Liver (tissue), 9 donors: ENCODE results near the gene MOB3B. TPM values are rescaled to one million over a fixed set of nuclear protein-coding genes. Genes with fewer than 3 reads are reported as not detected.

ENCODE experiments used
- DNase-seq: peaks from one replicate; pipeline ENCODE4 v3.0.0-alpha.2; 2017; ENCODE audit warnings: low spot score
- H3K27ac ChIP-seq, 2 donors: one replicate each; pipeline ENCODE4 v1.7.0; 2013; ENCODE audit warnings: inconsistent platforms in 2 of 2, low read length in 2 of 2, control low read depth in 1 of 2, low read depth in 1 of 2, mild to moderate bottlenecking in 1 of 2
- H3K27me3 ChIP-seq, 4 donors: one replicate each; pipeline versions ENCODE4 v1.6.1 to v1.7.0; 2013; ENCODE audit warnings: low read length in 3 of 4, inconsistent platforms in 1 of 4, mild to moderate bottlenecking in 1 of 4, moderate library complexity in 1 of 4; ENCODE audit not compliant: control insufficient read depth in 4 of 4, insufficient read depth in 4 of 4
- H3K36me3 ChIP-seq, 4 donors: one replicate each; pipeline versions ENCODE4 v1.6.1 to v1.7.0; 2013; ENCODE audit warnings: low read length in 3 of 4, mild to moderate bottlenecking in 3 of 4, low read depth in 1 of 4, moderate library complexity in 1 of 4; ENCODE audit not compliant: control insufficient read depth in 4 of 4, insufficient read depth in 3 of 4
- H3K4me1 ChIP-seq, 4 donors: one replicate each; pipeline versions ENCODE4 v1.6.1 to v1.7.0; 2013; ENCODE audit warnings: low read length in 3 of 4, mild to moderate bottlenecking in 3 of 4, moderate library complexity in 1 of 4; ENCODE audit not compliant: control insufficient read depth in 4 of 4, insufficient read depth in 4 of 4
- H3K4me3 ChIP-seq, 3 donors: one replicate each; pipeline versions ENCODE4 v1.6.1 to v1.7.0; 2013; ENCODE audit warnings: low read length in 3 of 3, control low read depth in 1 of 3, low read depth in 1 of 3, mild to moderate bottlenecking in 1 of 3
- H3K9ac ChIP-seq, 2 donors: one replicate each; pipeline ENCODE4 v1.7.0; 2013; ENCODE audit warnings: low read length in 2 of 2, mild to moderate bottlenecking in 2 of 2, moderate library complexity in 2 of 2, control low read depth in 1 of 2, low read depth in 1 of 2
- H3K9me3 ChIP-seq, 4 donors: one replicate each; pipeline versions ENCODE4 v1.6.1 to v1.7.0; 2013; ENCODE audit warnings: low read length in 3 of 4; ENCODE audit not compliant: control insufficient read depth in 4 of 4
- EGR1 ChIP-seq, 2 donors: IDR thresholded peaks; 2 replicates each; pipeline ENCODE4 v1.6.1; 2016 to 2018; ENCODE audit warnings: antibody characterized with exemption in 2 of 2, low read depth in 2 of 2
- FOXA1 ChIP-seq: IDR thresholded peaks from 2 replicates; pipeline ENCODE4 v1.6.1; 2016; ENCODE audit warnings: antibody characterized with exemption
- FOXA2 ChIP-seq: IDR thresholded peaks from 2 replicates; pipeline ENCODE4 v1.6.1; 2016; ENCODE audit warnings: antibody characterized with exemption
- GABPA ChIP-seq, 2 donors: IDR thresholded peaks in 1 of 2; conservative IDR thresholded peaks in 1 of 2; 2 replicates each; pipeline ENCODE4 v1.6.1; 2016; ENCODE audit warnings: antibody characterized with exemption in 2 of 2, mild to moderate bottlenecking in 1 of 2, moderate library complexity in 1 of 2
- HNF4A ChIP-seq, 2 donors: conservative IDR thresholded peaks; 2 replicates each; pipeline ENCODE4 v1.6.1; 2016; ENCODE audit warnings: antibody characterized with exemption in 2 of 2, mild to moderate bottlenecking in 2 of 2
- HNF4G ChIP-seq: IDR thresholded peaks from 2 replicates; pipeline ENCODE4 v1.6.1; 2016; ENCODE audit warnings: antibody characterized with exemption
- JUND ChIP-seq, 2 donors: IDR thresholded peaks; 2 replicates each; pipeline ENCODE4 v1.6.1; 2016; ENCODE audit warnings: antibody characterized with exemption in 2 of 2
- NR2F2 ChIP-seq: IDR thresholded peaks from 2 replicates; pipeline ENCODE4 v1.6.1; 2016; ENCODE audit warnings: antibody characterized with exemption
- RAD21 ChIP-seq, 2 donors: IDR thresholded peaks; 2 replicates each; pipeline ENCODE4 v1.6.1; 2016; ENCODE audit warnings: antibody characterized with exemption in 2 of 2, mild to moderate bottlenecking in 2 of 2
- REST ChIP-seq: IDR thresholded peaks from 2 replicates; pipeline ENCODE4 v1.6.1; 2016; ENCODE audit warnings: antibody characterized with exemption, mild to moderate bottlenecking
- RXRA ChIP-seq, 2 donors: IDR thresholded peaks; 2 replicates each; pipeline ENCODE4 v1.6.1; 2017 to 2018; ENCODE audit warnings: antibody characterized with exemption in 2 of 2, mild to moderate bottlenecking in 1 of 2
- SP1 ChIP-seq: IDR thresholded peaks from 2 replicates; pipeline ENCODE4 v1.6.1; 2018; ENCODE audit warnings: antibody characterized with exemption, mild to moderate bottlenecking
- TAF1 ChIP-seq: conservative IDR thresholded peaks from 2 replicates; pipeline ENCODE4 v1.6.1; 2016; ENCODE audit warnings: antibody characterized with exemption, mild to moderate bottlenecking
- YY1 ChIP-seq: IDR thresholded peaks from 2 replicates; pipeline ENCODE4 v1.6.1; 2016; ENCODE audit warnings: antibody characterized with exemption, mild to moderate bottlenecking
- WGBS: extraction: QIAGEN DNeasy Blood & Tissue Kit; methylation state at CpG from one replicate; pipeline ENCODE4 v1.1.7; 2013; 5-methylcytosine and 5-hydroxymethylcytosine counted together
- polyA plus RNA-seq, 2 donors: library from polyadenylated mRNA; stranded (reverse) in 1 of 2; unstranded in 1 of 2; fragments of 200-250 nt in 1 of 2; fragments of >200 nt in 1 of 2; fragmentation: Nextera tagmentation in 1 of 2; extraction: Ambion mirVana in 1 of 2; gene quantifications; one replicate each; pipeline versions ENCODE4 v1.2.1 to v1.2.3, GENCODE V29; 2013 to 2015
- total RNA-seq, 2 donors: library from RNA; depleted of rRNA; stranded (reverse); fragments of >200 nt; gene quantifications; one replicate each; pipeline ENCODE4 v1.2.3, GENCODE V29; 2014
- TF ChIP-seq, protein P1 (sequence below): IDR thresholded peaks from 2 replicates; pipeline ENCODE4 v1.6.1; 2016; ENCODE audit warnings: antibody characterized with exemption
- TF ChIP-seq, protein P2 (sequence below): IDR thresholded peaks from 2 replicates; pipeline ENCODE4 v1.6.1; 2016; ENCODE audit warnings: antibody characterized with exemption
- TF ChIP-seq, protein P3 (sequence below): IDR thresholded peaks from 2 replicates; pipeline ENCODE4 v1.6.1; 2016; ENCODE audit warnings: antibody characterized with exemption
- TF ChIP-seq, protein P4 (sequence below): fragments of 150-350 bp; IDR thresholded peaks from 2 replicates; pipeline ENCODE4 v1.5.1; 2017; ENCODE audit warnings: improper control_type of control experiment, low read depth, low read length; ENCODE audit not compliant: missing input control
- donor health status: healthy.
- donor health status: healthy.
- donor health status: healthy.
- donor health status: healthy.
- donor health status: healthy.

MOB3B gene
- total and polyA plus RNA-seq, 4 donors, result 0.36 to 1.1 (median 0.76) TPM

- Histone ChIP-seq H3K27ac (no peak overlapping the region), H3K27me3 (no peaks in the 10 kb centered on the region), H3K4me3 (no peak overlapping the region), H3K9ac (no peak overlapping the region), H3K36me3 (no peaks in the 10 kb centered on the region), H3K9me3 (no peaks in the 10 kb centered on the region), H3K4me1 (no peaks in the 10 kb centered on the region)
- no peak for DNase-seq
- WGBS, result 86% methylated on average over 2 of the region's 2 CpGs
- TF ChIP-seq TAF1, result no peak
- TF ChIP-seq RXRA (IDR thresholded peaks at IDR 0.05), result no peak
- TF ChIP-seq RAD21 (IDR thresholded peaks at IDR 0.05), result no peak
- TF ChIP-seq FOXA1, result no peak
- TF ChIP-seq GABPA (IDR thresholded peaks at IDR 0.05 in 1 of 2, conservative IDR thresholded peaks at IDR 0.05 in 1 of 2), result no peak
- TF ChIP-seq SP1, result no peak
- no peak for TF ChIP-seq HNF4G
- TF ChIP-seq YY1, result no peak
- TF ChIP-seq, protein P1, sequence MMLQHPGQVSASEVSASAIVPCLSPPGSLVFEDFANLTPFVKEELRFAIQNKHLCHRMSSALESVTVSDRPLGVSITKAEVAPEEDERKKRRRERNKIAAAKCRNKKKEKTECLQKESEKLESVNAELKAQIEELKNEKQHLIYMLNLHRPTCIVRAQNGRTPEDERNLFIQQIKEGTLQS, result no peak
- no peak for TF ChIP-seq JUND (IDR thresholded peaks at IDR 0.05)
- TF ChIP-seq, protein P2, sequence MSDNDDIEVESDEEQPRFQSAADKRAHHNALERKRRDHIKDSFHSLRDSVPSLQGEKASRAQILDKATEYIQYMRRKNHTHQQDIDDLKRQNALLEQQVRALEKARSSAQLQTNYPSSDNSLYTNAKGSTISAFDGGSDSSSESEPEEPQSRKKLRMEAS, result no peak
- TF ChIP-seq, protein P3, sequence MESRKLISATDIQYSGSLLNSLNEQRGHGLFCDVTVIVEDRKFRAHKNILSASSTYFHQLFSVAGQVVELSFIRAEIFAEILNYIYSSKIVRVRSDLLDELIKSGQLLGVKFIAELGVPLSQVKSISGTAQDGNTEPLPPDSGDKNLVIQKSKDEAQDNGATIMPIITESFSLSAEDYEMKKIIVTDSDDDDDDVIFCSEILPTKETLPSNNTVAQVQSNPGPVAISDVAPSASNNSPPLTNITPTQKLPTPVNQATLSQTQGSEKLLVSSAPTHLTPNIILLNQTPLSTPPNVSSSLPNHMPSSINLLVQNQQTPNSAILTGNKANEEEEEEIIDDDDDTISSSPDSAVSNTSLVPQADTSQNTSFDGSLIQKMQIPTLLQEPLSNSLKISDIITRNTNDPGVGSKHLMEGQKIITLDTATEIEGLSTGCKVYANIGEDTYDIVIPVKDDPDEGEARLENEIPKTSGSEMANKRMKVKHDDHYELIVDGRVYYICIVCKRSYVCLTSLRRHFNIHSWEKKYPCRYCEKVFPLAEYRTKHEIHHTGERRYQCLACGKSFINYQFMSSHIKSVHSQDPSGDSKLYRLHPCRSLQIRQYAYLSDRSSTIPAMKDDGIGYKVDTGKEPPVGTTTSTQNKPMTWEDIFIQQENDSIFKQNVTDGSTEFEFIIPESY, result no peak
- no peak for TF ChIP-seq NR2F2
- TF ChIP-seq, protein P4, sequence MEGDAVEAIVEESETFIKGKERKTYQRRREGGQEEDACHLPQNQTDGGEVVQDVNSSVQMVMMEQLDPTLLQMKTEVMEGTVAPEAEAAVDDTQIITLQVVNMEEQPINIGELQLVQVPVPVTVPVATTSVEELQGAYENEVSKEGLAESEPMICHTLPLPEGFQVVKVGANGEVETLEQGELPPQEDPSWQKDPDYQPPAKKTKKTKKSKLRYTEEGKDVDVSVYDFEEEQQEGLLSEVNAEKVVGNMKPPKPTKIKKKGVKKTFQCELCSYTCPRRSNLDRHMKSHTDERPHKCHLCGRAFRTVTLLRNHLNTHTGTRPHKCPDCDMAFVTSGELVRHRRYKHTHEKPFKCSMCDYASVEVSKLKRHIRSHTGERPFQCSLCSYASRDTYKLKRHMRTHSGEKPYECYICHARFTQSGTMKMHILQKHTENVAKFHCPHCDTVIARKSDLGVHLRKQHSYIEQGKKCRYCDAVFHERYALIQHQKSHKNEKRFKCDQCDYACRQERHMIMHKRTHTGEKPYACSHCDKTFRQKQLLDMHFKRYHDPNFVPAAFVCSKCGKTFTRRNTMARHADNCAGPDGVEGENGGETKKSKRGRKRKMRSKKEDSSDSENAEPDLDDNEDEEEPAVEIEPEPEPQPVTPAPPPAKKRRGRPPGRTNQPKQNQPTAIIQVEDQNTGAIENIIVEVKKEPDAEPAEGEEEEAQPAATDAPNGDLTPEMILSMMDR, result no peak
- TF ChIP-seq HNF4A (conservative IDR thresholded peaks at IDR 0.05), result no peak
- no peak for TF ChIP-seq FOXA2
- TF ChIP-seq EGR1 (IDR thresholded peaks at IDR 0.05; ENCODE audit: low read depth in 2 of 2), result no peak
- TF ChIP-seq REST, result no peak
These were observed 18.8 kb downstream of the MOB3B start for GRCh38 chr9:27510780-27511179.
